ENCODE results near the gene UIMC1. TPM values are rescaled to one million over a fixed set of nuclear protein-coding genes. Genes with fewer than 3 reads are reported as not detected.

Gene UIMC1
- total RNA-seq, 4 donors from 2014 or later: 12.3 to 93.2 (median 50.0) TPM

DNA sequence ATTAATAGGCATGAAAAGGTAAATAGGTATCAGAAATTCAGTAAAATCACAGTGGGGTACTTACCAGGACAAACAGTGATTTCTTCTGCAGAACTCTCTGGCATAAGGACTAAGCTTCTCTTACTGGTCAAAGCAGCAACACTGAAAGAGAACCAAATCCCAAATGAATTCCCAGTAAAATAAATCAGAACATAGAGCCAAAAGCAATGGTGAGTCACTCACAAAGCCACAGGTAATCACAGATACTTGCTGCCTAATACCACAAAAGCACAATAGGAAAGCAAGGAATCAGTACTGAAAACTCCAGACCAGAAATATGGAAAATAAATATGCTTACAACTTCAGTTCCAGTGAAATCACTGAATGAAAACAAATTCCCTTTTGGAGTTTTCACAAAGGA, 50.7 kb downstream of the UIMC1 start:
- Histone ChIP-seq H3K27me3 (no peaks in the 10 kb centered on the region), H3K4me1 (no peaks in the 10 kb centered on the region), H3K9me3 (no peaks in the 10 kb centered on the region), H3K27ac (no peak overlapping the region), H3K4me3 (no peak overlapping the region), H3K36me3 (no peaks in the 10 kb centered on the region)
- no peak for DNase-seq
- intact Hi-C loops (cut with DNase I; ENCODE audit: low total_unique reads): no loop called here
- no peak for TF ChIP-seq POLR2A (IDR thresholded peaks at IDR 0.05)
- TF ChIP-seq, protein P1, sequence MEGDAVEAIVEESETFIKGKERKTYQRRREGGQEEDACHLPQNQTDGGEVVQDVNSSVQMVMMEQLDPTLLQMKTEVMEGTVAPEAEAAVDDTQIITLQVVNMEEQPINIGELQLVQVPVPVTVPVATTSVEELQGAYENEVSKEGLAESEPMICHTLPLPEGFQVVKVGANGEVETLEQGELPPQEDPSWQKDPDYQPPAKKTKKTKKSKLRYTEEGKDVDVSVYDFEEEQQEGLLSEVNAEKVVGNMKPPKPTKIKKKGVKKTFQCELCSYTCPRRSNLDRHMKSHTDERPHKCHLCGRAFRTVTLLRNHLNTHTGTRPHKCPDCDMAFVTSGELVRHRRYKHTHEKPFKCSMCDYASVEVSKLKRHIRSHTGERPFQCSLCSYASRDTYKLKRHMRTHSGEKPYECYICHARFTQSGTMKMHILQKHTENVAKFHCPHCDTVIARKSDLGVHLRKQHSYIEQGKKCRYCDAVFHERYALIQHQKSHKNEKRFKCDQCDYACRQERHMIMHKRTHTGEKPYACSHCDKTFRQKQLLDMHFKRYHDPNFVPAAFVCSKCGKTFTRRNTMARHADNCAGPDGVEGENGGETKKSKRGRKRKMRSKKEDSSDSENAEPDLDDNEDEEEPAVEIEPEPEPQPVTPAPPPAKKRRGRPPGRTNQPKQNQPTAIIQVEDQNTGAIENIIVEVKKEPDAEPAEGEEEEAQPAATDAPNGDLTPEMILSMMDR (IDR thresholded peaks at IDR 0.05): no peak

DNA sequence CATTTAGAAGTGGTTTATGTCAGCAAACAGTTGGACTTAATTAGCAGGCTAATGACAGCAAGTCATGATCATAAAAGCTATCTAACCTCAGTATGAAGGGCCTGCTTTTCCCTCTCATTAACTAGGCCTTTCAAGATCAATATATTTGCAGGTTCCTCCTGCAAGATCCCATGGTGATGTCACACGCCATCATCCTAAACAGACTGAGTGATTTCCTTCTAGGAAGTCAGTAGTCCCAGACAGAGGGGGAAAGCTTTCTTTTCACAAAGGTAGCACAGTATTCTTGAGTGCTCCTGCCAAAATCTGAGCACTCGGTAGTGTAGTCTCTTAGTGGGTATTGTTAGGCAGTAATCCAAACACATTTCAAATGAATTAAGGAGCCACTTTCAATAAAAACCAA, 52.5 kb downstream of the UIMC1 start:
- Histone ChIP-seq H3K4me1 (no peaks in the 10 kb centered on the region), H3K4me3 (no peak overlapping the region), H3K9me3 (no peaks in the 10 kb centered on the region), H3K27ac (no peak overlapping the region), H3K27me3 (no peaks in the 10 kb centered on the region), H3K36me3 (no peaks in the 10 kb centered on the region)
- DNase-seq: no peak
- TF ChIP-seq, protein P1 (IDR thresholded peaks at IDR 0.05): no peak
- no peak for TF ChIP-seq POLR2A (IDR thresholded peaks at IDR 0.05)
- intact Hi-C loops (cut with DNase I; ENCODE audit: low total_unique reads): no loop called here

DNA sequence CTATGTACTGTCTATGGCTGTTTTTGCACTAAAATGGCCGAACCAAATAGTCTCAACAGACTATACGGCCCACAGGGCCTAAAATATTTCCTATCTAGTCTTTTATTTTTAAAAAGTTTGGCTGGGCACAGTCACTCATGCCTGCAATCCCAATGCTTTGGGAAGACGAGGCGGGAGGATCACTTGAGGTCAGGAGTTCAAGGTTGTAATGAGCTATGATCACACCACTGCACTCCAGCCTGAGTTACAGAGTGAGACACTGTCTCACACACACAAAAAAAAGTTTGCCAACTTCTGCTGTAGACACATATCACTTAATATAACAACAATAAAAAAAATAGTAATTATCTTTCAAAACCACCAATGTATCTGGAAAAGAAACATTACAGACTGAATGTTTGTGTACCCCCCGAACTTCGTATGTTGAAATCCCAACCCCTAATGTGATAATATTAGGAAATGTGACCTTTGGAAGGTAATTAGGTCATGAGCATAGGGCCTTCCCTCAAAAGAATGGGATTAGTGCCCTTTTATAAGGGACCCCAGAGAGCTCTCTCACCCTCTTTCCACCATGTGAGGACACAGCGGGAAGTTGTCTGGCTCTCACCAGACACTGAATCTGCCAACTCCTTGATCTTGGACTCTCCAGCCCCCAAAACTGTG, 53.9 kb downstream of the UIMC1 start:
- intact Hi-C loops (cut with DNase I; ENCODE audit: low total_unique reads): no loop called here

DNA sequence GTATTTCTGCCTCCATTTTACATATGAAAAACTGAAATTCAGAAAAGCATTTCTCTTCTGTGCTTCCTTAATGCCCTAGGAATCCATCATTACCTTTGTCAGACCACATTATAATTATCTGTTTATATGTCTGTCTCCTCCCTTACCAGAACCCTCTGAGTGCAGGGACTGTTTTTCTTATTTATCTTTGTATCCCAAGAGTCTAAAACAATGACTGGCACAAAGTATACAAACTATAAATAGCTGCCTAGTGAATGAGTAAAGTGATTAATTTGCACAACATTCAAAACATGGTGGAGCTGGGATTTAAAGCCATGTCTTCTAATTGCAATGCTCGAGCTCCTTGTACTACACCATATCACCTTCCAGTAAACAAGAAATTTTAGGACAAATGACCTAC, 58.1 kb downstream of the UIMC1 start:
- DNase-seq: no peak
- H3K36me3 ChIP-seq: no peaks in the 10 kb centered on the region
- TF ChIP-seq, protein P1 (IDR thresholded peaks at IDR 0.05): no peak
- TF ChIP-seq POLR2A (IDR thresholded peaks at IDR 0.05): no peak
- intact Hi-C loops (cut with DNase I; ENCODE audit: low total_unique reads): no loop called here
- no peaks in the 10 kb centered on the region for H3K9me3 ChIP-seq
- no peak overlapping the region for H3K27ac ChIP-seq
- H3K4me1 ChIP-seq: no peaks in the 10 kb centered on the region
- H3K4me3 ChIP-seq: no peak overlapping the region
- H3K27me3 ChIP-seq: no peaks in the 10 kb centered on the region

More for the DNA sequence above, 53.9 kb downstream of the UIMC1 start:
- H3K27me3 ChIP-seq: no peaks in the 10 kb centered on the region
- no peak overlapping the region for H3K4me3 ChIP-seq
- H3K36me3 ChIP-seq: no peaks in the 10 kb centered on the region
- no peak for DNase-seq
- no peak overlapping the region for H3K27ac ChIP-seq
- no peaks in the 10 kb centered on the region for H3K9me3 ChIP-seq
- no peak for TF ChIP-seq POLR2A (IDR thresholded peaks at IDR 0.05)
- TF ChIP-seq, protein P1 (IDR thresholded peaks at IDR 0.05): no peak
- H3K4me1 ChIP-seq: no peaks in the 10 kb centered on the region

DNA sequence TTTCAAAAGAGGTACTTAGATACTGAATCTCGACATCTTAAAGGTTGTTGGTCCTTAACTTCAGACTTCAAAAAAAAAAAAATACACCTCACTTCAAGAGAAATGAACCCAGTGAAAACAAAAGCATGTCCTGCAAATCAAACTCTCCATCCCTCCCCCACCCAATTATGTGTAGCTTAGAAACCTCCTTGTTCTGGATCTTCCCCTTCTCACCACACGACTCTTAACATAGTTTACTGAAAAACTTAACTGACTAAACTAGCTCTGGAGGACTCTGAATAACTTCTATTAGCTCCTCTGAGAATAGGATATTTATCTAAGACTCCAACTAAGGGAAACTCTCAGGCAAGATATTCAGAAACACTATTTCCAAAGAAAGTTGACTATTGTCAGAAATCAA, 58.7 kb downstream of the UIMC1 start:
- no peaks in the 10 kb centered on the region for H3K4me1 ChIP-seq
- H3K4me3 ChIP-seq: no peak overlapping the region
- no peak for TF ChIP-seq POLR2A (IDR thresholded peaks at IDR 0.05)
- TF ChIP-seq, protein P1 (IDR thresholded peaks at IDR 0.05): no peak
- no peaks in the 10 kb centered on the region for H3K9me3 ChIP-seq
- no peak overlapping the region for H3K27ac ChIP-seq
- H3K36me3 ChIP-seq: no peaks in the 10 kb centered on the region
- no peaks in the 10 kb centered on the region for H3K27me3 ChIP-seq
- no peak for DNase-seq
- intact Hi-C loops (cut with DNase I; ENCODE audit: low total_unique reads): no loop called here
